Eye (tissue), 1 donor: ENCODE data around the gene AK8.
A peak's percentile ranks its signal among the peaks of the same experiment; 100 is the strongest.

Source experiments
- DNase-seq: peaks from one replicate; pipeline ENCODE4 v3.0.0-alpha.2; 2015

The AK8 gene

DNA sequence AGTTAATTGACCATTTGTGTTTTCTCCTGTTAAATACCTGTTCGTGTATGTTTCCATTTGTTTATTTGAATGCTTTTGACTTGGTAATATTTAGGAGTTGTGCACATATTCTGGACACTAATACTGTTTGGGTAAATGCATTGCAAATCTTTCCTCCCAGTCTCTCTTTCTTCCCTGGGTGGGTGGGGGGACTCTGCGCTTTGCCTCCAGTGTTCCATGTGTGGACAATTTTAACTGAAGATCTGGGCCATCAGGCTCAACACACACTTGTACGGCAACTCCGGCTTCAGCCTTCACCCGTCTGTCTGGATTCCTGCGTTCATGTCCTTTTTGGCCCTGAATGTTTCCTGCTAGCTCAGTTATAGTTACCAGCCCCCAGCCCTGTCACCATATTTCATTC lies 167.8 kb downstream of the AK8 start:
- DNase-seq: no peak

DNA sequence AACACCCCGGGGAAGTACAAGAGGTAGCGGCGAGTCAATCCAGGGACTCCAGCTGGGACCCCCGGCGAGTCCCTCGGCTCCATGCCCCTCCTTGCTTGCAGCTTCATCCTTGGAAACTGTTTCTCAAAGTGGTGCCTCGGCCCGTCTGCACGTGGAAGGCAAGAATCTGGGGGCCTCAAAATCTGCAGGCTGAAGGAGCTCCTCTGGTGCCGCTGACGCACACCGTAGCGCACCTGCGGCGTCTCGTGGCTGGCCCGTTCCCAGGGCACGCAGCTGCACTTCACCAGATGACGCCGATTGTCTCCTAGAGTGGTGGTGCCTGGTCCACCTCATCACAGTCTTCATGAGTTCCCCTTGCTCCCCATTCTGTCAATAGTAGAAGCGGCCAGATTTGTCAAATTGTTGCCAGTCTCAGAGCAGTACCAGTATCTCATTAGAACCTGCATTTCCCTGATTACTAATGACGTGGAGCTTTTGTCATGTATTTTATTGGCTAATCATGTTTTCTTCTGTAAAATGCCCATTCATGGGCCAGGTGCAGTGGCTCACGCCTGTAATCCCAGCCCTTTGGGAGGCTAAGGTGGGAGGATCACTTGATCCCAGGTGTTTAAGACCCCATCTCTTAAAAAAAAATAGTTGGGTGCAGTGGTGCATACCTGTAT lies 169.2 kb downstream of the AK8 start:
- DNase-seq: no peak

DNA sequence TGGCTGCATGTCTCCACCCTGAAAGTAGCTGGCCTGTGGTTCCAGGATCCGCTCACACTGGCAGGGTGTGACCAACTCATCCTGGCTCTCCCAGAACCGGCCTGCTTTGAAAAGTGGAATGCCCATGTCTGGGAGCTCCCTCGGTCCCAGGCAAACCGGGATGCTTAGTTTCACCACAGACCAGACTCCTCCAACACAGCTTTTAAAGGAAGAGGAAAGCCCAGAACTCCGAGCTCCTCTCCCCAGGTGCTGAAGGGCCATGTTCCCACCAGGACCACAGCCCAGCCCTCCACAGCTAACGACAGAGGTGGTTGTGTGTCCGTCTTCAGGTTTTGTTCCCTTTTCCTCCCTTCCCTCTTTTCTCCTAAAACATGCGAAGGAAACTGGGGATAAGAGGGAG lies 169.8 kb downstream of the AK8 start:
- DNase-seq: no peak

DNA sequence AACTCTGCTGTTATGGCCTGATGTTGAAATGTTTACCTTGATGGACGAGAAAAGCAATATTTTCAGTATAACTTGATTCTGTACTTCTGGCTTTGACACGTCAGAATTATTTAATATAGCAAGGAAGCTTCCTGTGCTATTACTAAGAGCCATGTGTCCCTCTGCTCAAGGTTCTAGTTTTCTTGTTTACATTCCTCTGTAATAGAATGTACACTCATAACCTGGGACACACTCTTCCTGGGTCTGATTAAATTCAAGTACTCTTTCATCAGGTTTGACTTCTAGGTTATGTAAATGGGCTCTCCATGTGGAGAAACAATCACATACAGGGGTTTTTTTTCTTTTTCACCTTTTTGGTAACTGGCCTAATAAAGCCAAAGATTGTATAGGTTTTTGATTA lies 174.7 kb downstream of the AK8 start:
- no peak for DNase-seq

DNA sequence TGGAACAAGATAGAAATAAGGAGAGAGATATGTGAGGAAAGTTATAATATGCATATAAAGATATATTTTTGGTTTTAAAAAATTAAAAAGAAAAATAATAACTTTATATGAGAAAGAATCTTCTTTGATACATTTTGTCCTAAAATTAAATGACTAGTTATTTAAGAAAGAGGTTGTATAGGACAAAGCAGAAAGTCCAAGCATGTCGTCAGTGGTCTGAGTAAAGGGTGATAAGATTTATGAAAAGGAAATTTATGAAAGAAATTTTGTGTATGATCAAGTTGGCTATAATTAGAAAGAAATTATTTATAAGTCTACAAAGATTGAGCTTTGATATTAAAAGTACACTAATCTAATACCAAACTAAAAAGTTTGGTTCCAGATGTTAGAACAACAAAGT lies 175.8 kb downstream of the AK8 start:
- no peak for DNase-seq

DNA sequence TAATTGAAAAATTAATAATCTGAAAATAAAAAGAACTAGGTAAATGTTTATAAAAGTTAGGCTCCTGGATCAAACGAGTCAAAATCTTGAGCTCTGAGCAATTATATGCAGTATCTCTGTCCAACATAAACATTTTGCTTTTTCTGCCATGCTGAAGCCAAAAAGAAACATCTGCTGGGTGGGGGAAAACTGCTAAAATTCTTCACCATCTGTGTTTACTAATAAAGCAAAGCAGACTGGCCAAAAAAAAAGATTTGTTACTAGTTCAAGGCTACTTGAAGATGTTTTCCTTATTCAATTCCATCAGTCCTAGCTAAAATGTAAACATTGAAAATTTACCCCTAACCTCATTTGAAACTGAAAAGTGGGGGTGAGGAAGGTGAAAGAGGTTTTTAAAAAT lies 178.1 kb downstream of the AK8 start:
- peak; percentile 35 for DNase-seq

DNA sequence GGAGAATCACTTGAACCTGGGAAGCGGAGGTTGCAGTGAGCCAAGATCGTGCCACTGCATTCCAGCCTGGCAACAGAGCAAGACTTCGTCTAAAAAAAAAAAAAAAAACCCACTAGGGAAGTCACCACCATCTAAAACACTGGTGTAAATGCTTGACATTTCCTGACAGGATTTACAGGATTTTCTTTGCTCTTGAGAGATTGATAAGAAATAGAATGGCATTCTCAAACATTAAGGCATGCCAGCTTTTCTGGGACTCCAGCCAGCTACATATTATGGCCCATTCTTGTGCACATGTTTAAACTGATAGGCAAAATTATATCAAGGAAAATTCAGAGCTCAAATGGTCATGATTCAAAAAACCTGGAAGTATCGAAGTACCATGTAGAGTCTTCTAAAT lies 179.1 kb downstream of the AK8 start:
- no peak for DNase-seq

DNA sequence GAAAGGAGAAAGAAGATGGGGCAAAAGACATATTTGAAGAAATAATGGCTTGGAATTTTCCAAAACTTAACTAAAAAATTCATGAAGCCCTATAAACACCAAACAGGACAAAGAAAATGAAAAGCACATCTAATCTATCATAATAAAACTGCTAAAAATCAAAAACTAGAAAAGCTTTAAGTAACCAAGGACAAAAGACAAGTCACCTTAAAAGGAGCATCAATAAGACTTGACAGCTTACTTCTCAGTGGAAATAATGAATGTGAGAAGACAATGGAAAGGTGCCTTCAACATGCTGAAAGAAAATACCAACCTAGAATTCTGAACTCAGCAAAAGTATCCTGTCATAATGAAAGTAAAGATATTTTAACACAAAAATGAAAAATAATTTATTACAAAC lies 180.9 kb downstream of the AK8 start:
- no peak for DNase-seq

DNA sequence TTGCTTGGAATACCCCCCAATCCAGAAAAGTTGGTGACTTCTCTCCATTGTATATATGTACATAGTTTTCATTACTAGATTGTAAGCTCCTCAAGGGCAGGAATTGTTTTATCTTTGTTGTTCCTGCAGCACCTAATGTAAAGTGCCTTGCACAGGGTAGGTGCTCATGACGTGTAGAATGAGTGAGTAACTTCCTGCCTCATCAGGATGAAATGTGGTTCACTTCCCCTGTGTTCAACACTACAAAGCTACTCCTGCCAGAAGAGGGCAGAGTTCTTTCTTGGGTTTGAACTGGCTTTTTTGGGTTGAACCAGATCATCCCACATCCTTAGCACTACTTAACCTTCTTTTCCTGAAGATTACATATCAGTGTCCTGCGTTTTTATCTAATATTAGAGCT lies 183.9 kb downstream of the AK8 start:
- no peak for DNase-seq

DNA sequence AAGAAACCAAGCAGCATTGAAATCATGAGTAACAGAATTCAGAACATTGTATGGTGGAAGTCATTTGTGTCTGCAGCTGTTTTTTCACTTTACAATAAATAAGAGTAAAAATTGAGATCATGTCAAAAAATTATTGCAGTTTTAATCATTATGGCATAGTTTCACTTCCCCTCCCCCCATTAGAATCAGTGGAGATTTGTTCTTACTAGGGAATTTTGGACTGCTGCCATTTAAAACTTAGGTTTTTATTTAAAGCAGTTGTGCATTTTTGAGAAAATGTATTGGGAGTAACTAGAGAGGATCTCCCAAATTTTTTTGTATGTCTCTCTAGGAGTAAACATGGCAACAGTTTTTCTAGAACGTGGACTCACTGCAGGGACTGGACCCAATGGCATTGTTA lies 187.4 kb downstream of the AK8 start:
- peak; percentile 29 for DNase-seq

DNA sequence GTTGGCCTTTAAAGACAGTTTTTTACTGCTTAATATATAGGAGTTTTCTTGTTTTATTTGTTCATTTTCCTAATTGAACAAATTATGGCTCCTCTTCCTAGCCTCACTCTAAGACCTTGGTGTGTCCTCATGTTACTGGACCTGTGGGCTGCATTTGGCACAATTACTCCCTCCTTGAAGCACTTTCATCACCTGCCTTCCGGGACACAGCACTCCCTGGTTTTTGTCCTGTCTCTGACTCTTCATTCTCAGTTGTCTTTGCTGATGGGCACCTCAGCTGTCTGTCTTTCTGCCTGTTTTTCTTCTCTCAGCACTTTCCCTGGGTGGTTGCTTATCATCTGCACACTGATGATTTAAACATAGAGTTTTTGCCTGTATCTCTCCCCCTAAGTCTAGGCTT lies 194.2 kb downstream of the AK8 start:
- no peak for DNase-seq

DNA sequence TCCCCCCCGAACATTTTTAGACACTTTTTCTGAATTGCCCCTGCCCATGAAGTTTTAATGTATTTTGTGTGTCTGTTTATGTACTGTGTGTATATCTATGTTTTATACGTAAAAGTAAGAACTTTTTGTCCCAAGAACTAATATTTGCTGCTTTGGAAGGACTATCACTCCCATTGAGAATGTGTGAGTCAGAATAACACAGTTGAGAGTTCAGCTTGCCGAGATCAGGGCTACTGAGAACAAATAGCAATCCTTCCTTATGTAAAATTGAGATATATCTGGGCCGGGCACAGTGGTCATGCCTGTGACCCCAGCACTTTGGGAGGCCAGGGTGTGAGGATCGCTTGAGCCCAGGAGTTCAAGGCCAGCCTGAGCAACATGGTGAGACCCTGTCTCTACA lies 196.5 kb downstream of the AK8 start:
- no peak for DNase-seq

DNA sequence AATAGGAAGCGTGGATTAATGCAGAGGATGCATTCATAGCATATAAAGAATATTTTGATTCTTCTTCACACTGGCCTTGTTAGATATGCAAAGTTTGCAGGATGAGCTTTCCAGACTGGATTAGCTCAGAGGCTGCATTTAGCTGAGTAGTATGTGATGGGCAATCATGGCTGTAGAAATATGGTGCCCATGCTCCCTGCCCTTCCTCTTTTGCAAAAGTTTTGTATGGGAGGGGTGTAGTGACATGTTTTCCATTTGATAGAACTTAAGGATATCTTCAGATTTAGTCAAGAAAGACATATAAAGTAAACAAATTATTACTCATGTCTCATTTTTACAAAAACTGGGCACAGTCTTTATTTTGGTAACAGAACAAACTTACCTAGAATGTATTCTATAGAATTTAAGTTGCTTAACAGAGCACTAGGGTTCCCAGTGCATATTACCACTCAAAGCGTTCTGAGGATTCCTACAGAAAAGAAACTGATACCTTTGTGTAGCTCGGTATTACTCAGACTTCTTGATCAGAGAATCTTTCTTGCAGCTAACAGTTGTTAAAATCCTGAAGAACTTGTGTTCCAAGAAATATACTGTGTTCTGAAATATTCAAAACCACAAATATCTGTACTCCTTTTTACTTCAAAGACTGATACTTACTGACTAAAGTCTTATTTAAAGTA lies 198.0 kb downstream of the AK8 start:
- no peak for DNase-seq

DNA sequence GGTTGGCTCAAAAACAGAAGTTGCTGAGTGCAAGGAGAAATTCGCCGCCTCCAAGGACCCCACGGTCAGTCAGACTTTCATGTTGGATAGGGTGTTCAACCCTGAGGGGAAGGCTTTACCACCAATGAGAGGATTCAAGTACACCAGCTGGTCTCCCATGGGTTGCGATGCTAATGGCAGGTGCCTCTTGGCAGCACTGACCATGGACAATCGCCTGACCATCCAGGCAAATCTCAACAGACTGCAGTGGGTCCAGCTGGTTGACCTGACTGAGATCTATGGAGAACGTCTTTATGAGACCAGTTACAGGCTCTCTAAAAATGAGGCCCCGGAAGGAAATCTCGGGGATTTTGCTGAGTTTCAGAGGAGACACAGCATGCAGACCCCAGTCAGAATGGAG lies 200.1 kb downstream of the AK8 start:
- no peak for DNase-seq
